ENCODE results near the gene CTNND2.

Gene CTNND2

DNA sequence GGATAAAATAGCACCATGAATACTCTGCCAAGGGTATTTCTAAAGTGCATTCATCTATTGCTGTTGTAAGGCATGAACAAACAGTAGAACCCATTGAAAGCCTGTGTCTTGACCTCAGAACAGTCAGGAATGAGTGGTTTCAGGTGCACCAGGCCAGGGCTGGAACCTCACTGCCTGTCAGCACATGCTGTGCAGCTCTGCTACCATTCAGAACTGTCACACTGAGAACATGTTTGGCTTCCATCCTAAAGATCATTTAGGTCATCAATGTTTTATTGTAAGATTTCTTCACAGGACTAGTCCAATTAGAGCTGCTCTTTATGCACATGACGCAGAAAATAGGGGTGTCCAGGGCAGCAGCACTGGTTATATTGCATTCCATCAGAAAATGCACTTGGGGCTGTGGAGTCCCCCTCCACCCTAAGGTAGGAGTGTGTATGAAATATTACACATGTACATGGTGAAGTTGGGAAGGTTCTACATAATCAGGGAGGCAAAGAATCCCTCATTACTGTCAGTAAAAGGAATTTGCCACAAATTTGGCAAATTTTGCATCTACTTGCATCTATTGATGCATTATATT, 408.0 kb downstream of the CTNND2 start:
- H3K4me3 ChIP-seq, result no peak overlapping the region
- DNase-seq (ENCODE audit: low spot score), result no peak
- no peak overlapping the region for H3K27ac ChIP-seq
- TF ChIP-seq, protein P1, sequence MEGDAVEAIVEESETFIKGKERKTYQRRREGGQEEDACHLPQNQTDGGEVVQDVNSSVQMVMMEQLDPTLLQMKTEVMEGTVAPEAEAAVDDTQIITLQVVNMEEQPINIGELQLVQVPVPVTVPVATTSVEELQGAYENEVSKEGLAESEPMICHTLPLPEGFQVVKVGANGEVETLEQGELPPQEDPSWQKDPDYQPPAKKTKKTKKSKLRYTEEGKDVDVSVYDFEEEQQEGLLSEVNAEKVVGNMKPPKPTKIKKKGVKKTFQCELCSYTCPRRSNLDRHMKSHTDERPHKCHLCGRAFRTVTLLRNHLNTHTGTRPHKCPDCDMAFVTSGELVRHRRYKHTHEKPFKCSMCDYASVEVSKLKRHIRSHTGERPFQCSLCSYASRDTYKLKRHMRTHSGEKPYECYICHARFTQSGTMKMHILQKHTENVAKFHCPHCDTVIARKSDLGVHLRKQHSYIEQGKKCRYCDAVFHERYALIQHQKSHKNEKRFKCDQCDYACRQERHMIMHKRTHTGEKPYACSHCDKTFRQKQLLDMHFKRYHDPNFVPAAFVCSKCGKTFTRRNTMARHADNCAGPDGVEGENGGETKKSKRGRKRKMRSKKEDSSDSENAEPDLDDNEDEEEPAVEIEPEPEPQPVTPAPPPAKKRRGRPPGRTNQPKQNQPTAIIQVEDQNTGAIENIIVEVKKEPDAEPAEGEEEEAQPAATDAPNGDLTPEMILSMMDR (IDR thresholded peaks at IDR 0.05), result no peak

DNA sequence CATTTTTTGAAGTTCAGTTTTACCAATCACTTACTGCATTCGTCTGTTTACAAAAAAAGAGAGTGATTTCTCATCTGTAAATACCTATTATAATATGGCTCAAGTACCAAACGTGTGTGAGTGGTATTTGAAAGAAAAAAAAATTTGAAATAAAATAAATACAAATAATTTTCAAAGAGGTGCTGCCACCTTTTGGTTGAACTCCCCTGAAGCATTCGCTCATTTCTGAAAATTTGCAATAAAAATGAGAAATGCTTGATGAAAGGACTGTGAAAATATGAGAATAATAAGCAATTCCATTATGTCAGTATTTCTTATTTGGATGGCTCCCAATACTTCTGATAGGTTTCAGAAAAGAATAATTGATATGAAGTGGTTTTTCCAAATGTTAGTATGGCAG, 409.9 kb downstream of the CTNND2 start:
- TF ChIP-seq, protein P1 (IDR thresholded peaks at IDR 0.05), result no peak
- no peak overlapping the region for H3K4me3 ChIP-seq
- no peak overlapping the region for H3K27ac ChIP-seq
- no peak for DNase-seq (ENCODE audit: low spot score)

DNA sequence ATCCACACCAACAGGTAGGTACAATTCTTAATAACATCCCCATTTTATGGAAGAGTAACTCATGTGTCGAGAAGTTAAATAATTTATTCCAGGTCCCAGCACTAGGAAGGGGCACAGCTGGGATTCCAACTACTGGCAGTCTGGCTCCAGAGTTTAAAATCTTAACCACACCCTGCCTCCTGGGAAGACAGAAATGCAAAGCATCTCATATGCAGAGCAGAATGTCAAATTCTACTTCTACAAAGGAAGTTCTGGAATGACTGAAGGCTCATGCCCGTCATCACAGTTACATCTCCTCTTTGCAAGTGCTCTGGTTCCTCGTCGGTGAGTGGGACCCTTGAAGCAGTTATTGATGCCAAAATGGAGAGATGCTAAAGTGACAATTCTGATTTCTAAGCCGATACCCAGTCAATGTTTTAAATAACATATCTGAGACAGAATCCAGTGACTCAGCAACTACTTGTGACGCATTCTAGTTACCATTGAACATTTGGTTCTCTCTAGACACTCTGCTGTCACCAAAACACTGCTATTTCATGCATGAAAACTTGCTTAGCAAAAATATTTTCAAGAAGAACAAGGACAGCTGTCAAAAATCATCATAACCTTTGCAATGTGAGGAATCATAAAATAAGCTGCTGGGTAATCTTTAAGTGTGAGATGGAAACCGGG, 412.7 kb downstream of the CTNND2 start:
- H3K4me3 ChIP-seq, result no peak overlapping the region
- TF ChIP-seq, protein P1 (IDR thresholded peaks at IDR 0.05), result no peak
- no peak for DNase-seq (ENCODE audit: low spot score)
- H3K27ac ChIP-seq, result no peak overlapping the region

DNA sequence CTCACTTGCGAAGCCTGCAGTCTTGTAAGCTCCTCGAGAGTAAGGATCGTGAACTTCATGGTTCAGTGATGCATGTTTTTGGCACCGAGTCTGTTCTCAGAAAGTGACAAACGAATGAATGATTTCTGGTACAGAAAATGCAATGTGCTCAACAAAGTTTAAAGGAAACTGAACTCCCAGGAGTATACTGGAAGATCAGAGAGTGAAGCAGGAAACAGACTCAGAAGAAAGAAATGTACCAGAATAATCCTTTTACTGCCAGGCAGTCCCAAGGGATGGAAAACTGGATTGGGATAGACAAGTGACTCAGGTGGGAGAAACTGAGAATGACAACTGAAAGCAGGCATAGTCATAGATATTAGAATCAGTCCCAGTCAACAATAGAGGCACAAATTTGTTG, 420.6 kb downstream of the CTNND2 start:
- TF ChIP-seq, protein P1 (IDR thresholded peaks at IDR 0.05), result no peak
- H3K27ac ChIP-seq, result no peak overlapping the region
- DNase-seq (ENCODE audit: low spot score), result no peak
- no peak overlapping the region for H3K4me3 ChIP-seq

DNA sequence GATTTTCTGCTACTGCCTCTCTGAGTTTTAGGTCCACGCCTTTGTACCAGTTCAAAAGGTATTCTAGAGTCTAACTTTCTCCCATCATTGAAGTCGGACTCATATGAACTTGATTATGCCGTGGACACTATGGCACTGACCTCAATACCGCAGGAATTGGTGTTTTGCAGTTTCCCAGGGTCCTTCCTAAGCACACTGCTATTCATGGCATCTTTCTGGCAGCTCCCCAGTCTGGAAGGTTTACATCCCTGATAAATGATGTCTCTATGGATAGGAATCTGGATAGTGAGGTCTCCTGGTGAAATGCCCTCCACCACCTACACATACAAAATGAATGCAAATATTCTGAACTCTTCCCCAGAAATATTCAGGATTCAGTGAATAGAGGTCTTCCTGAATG, 422.2 kb downstream of the CTNND2 start:
- no peak for DNase-seq (ENCODE audit: low spot score)
- TF ChIP-seq, protein P1 (IDR thresholded peaks at IDR 0.05), result no peak

DNA sequence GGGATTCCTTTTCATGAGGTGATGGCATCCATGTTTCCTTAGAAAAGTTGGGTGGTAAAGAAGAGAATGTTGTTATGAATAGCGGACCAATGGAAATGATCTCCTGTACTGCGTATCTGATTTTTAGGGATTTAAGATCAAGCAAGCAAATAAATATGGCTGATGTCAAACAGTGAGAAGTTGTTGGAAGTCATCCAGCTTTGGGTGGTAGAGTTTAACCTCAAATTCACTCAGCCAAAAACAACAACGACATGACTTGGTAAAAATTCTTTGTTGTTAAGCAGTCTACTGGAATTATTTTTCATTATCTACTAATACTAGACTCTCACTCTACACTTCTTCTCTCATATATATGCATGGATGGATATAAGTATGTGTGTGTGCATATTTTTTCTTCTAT, 426.5 kb downstream of the CTNND2 start:
- no peak for DNase-seq (ENCODE audit: low spot score)
- TF ChIP-seq, protein P1 (IDR thresholded peaks at IDR 0.05), result no peak
- no peak overlapping the region for H3K27ac ChIP-seq
- no peak overlapping the region for H3K4me3 ChIP-seq

More for the DNA sequence above, 422.2 kb downstream of the CTNND2 start:
- Histone ChIP-seq H3K4me3 (no peak overlapping the region), H3K27ac (no peak overlapping the region)

DNA sequence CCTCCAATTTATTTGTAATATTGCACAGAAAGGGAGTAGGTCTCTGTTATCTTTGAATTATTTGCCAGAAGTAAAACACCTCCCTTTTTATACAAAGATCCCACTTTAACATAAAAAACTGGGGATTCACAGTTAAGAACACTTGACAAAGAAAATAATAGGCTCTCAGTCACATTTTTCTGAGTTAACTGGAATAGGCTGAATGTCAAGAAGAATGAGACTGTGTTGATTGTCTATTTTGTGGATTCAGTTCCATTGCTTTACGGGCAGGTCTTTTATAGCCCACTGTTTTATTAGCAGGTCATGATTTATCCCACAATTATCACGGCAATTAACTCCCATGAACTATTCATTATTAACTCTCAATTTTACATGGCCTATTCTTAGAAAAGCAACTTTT, 427.4 kb downstream of the CTNND2 start:
- TF ChIP-seq, protein P1 (IDR thresholded peaks at IDR 0.05), result no peak
- Histone ChIP-seq H3K27ac (no peak overlapping the region), H3K4me3 (no peak overlapping the region)
- DNase-seq (ENCODE audit: low spot score), result no peak

Measured in coronary artery (tissue), 2 donors.